NOMO-1 (cell line): ENCODE results near the gene TMUB1.

ENCODE experiments used
- DNase-seq, 2 experiments: peaks; one replicate each; lab custom pipeline; 2025; ENCODE audit not compliant: unreplicated experiment in 2 of 2; lab: John Stamatoyannopoulos, UW

TMUB1 gene

GRCh38 chr7:151071032-151071866 lies 12.0 kb downstream of the TMUB1 start:
- no peak for DNase-seq

- DNase-seq: no peak
Measured at GRCh38 chr7:151070574-151070960, 12.7 kb downstream of the TMUB1 start.

GRCh38 chr7:151069841-151070573 lies 13.3 kb downstream of the TMUB1 start:
- no peak for DNase-seq

GRCh38 chr7:151068069-151068773 lies 15.1 kb downstream of the TMUB1 start:
- DNase-seq: no peak

- no peak for DNase-seq
Measured at GRCh38 chr7:151066273-151066974, 16.9 kb downstream of the TMUB1 start.

- no peak for DNase-seq
Measured at GRCh38 chr7:151065516-151065915, 17.8 kb downstream of the TMUB1 start.

- no peak for DNase-seq
Measured at GRCh38 chr7:151064993-151065392, 18.3 kb downstream of the TMUB1 start.

GRCh38 chr7:151064454-151064853 lies 18.8 kb downstream of the TMUB1 start:
- DNase-seq: no peak

GRCh38 chr7:151063212-151063561 lies 20.1 kb downstream of the TMUB1 start:
- DNase-seq: no peak

GRCh38 chr7:151062399-151063211 lies 20.7 kb downstream of the TMUB1 start:
- DNase-seq: no peak

GRCh38 chr7:151062111-151062398 lies 21.2 kb downstream of the TMUB1 start:
- no peak for DNase-seq

- DNase-seq: no peak
Measured at GRCh38 chr7:151061213-151062110, 21.8 kb downstream of the TMUB1 start.

- DNase-seq: no peak
Measured at GRCh38 chr7:151060416-151061212, 22.7 kb downstream of the TMUB1 start.

GRCh38 chr7:151060113-151060415 lies 23.2 kb downstream of the TMUB1 start:
- DNase-seq: no peak

GRCh38 chr7:151059367-151060112 lies 23.8 kb downstream of the TMUB1 start, which contains the start of gene SLC4A2:
SLC4A2 (plus strand) TSS chr7:151059589; CDS start chr7:151061988, 2,399 bp downstream.
- DNase-seq: peak; percentile 18 to 37

GRCh38 chr7:151058781-151059366 lies 24.4 kb downstream of the TMUB1 start:
- DNase-seq: no peak

GRCh38 chr7:151057989-151058780 lies 25.1 kb downstream of the TMUB1 start:
- DNase-seq: peak; percentile 89 to 92
